A549 (cell line): ENCODE results near the gene GKN1. TPM values are rescaled to one million over a fixed set of nuclear protein-coding genes. Genes with fewer than 3 reads are reported as not detected.

Experiments
- ATAC-seq, 2 experiments: fragments of 200-7000 bp in 1 of 2; fragments of >200 bp in 1 of 2; cut with Nextera tagmentation in 1 of 2; cut with Tn5 transposase in 1 of 2; 3 replicates each; pipeline versions ENCODE4 v1.8.0 to v1.9.1; 2018 to 2020; ENCODE audit warnings: mild to moderate bottlenecking in 1 of 2, moderate library complexity in 1 of 2
- CTCF ChIA-PET: fragments of 300-600 bp; sonication (Branson Sonifier 250); formaldehyde crosslinking; extraction: SDS; loops from one replicate; lab custom pipeline; 2021; ENCODE audit warnings: antibody characterized with exemption, inconsistent platforms; lab: Yijun Ruan, JAX
- POLR2A ChIA-PET: fragments of 350-600 bp; formaldehyde crosslinking; extraction: SDS; loops from one replicate; lab custom pipeline; 2021; ENCODE audit warnings: antibody characterized with exemption, inconsistent platforms; lab: Yijun Ruan, JAX
- DNase-seq, 2 experiments: peaks; one replicate each; pipeline versions ENCODE4 v3.0.0 to v3.0.0-alpha.2; 2011 to 2016; ENCODE audit warnings: low read depth in 1 of 2, low spot score in 1 of 2
- FAIRE-seq: peaks from 2 replicates; lab custom pipeline; 2011; peaks lifted over from hg19 to GRCh38; lab: Jason Lieb, UNC
- H3K27ac ChIP-seq, 2 experiments: fragments of >200 bp; sonication (Bioruptor Twin); formaldehyde crosslinking; 3 replicates each; pipeline ENCODE4 v1.5.1; 2016 to 2017
- H3K4me1 ChIP-seq: fragments of >200 bp; sonication (Bioruptor Twin); formaldehyde crosslinking; 3 replicates; pipeline ENCODE4 v1.6.1; 2016
- H3K4me2 ChIP-seq: fragments of >200 bp; sonication (Bioruptor Twin); formaldehyde crosslinking; 3 replicates; pipeline ENCODE4 v1.6.1; 2016
- H3K4me3 ChIP-seq: fragments of >200 bp; sonication (Bioruptor Twin); formaldehyde crosslinking; 3 replicates; pipeline ENCODE4 v1.5.1; 2016
- H3K9me3 ChIP-seq: fragments of >200 bp; sonication (Bioruptor Twin); formaldehyde crosslinking; 3 replicates; pipeline ENCODE4 v1.6.1; 2016
- CHD2 ChIP-seq: fragments of 150-350 bp; IDR thresholded peaks from 2 replicates; pipeline ENCODE4 v1.6.1; 2014; ENCODE audit warnings: low read length; ENCODE audit not compliant: partially characterized antibody
- EHMT2 ChIP-seq: fragments of 200-600 bp; sonication (generic); IDR thresholded peaks from 2 replicates; pipeline ENCODE4 v1.6.1; 2016; ENCODE audit warnings: antibody characterized with exemption, low read depth, mild to moderate bottlenecking, moderate library complexity
- FOSB ChIP-seq: fragments of 250-450 bp; sonication (Bioruptor Pico); IDR thresholded peaks from 2 replicates; pipeline ENCODE4 v1.5.0; 2020; ENCODE audit warnings: mild to moderate bottlenecking, moderate library complexity
- HEYL ChIP-seq: fragments of 250-450 bp; sonication (Bioruptor Pico); IDR thresholded peaks from 2 replicates; pipeline ENCODE4 v1.8.0; 2021; ENCODE audit warnings: mild to moderate bottlenecking, moderate library complexity
- HOXA7 ChIP-seq: fragments of 250-450 bp; sonication (Bioruptor Pico); IDR thresholded peaks from 2 replicates; pipeline ENCODE4 v1.5.0; 2020; ENCODE audit warnings: mild to moderate bottlenecking, moderate library complexity
- HOXB13 ChIP-seq: fragments of 250-450 bp; sonication (Bioruptor Pico); IDR thresholded peaks from 2 replicates; pipeline ENCODE4 v1.5.0; 2020; ENCODE audit warnings: low read depth, mild to moderate bottlenecking, moderate library complexity
- JUN ChIP-seq, 2 experiments: fragments of >200 bp; sonication (Bioruptor Twin); formaldehyde crosslinking; IDR thresholded peaks; 2 replicates in 1 of 2; 3 replicates in 1 of 2; pipeline ENCODE4 v1.6.1; 2016 to 2017
- NFE2L2 ChIP-seq: fragments of 150-350 bp; conservative IDR thresholded peaks from 2 replicates; pipeline ENCODE4 v1.6.1; 2014; ENCODE audit warnings: low read length
- NR3C1 ChIP-seq: fragments of >200 bp; sonication (Bioruptor Twin); formaldehyde crosslinking; IDR thresholded peaks from 3 replicates; pipeline ENCODE4 v1.6.1; 2017
- POLR2A ChIP-seq: IDR thresholded peaks from 2 replicates; pipeline ENCODE4 v1.6.1; 2012; ENCODE audit warnings: mild to moderate bottlenecking, low read length
- POLR2AphosphoS2 ChIP-seq: conservative IDR thresholded peaks from 2 replicates; pipeline ENCODE4 v1.6.1; 2012; ENCODE audit warnings: low read length, improper control_type of control experiment, inconsistent platforms
- RAD21 ChIP-seq, 2 experiments: fragments of >200 bp in 1 of 2; sonication (Bioruptor Twin) in 1 of 2; formaldehyde crosslinking in 1 of 2; IDR thresholded peaks in 1 of 2; conservative IDR thresholded peaks in 1 of 2; 2 replicates in 1 of 2; 3 replicates in 1 of 2; pipeline ENCODE4 v1.6.1; 2012 to 2018; ENCODE audit warnings: inconsistent platforms in 1 of 2
- RARB ChIP-seq: fragments of 250-450 bp; sonication (Bioruptor Pico); IDR thresholded peaks from 2 replicates; pipeline ENCODE4 v1.8.0; 2021; ENCODE audit warnings: mild to moderate bottlenecking, moderate library complexity
- RCOR1 ChIP-seq: fragments of 150-350 bp; IDR thresholded peaks from 2 replicates; pipeline ENCODE4 v1.6.1; 2014; ENCODE audit warnings: antibody characterized with exemption, low read length, low read depth
- RNF2 ChIP-seq: fragments of 200-600 bp; sonication (generic); IDR thresholded peaks from 2 replicates; pipeline ENCODE4 v1.6.1; 2016; ENCODE audit warnings: low read depth, mild to moderate bottlenecking, antibody characterized with exemption, moderate library complexity, borderline replicate concordance
- SREBF2 ChIP-seq: fragments of 450-650 bp; IDR thresholded peaks from 2 replicates; pipeline ENCODE4 v1.6.1; 2014; ENCODE audit warnings: mild to moderate bottlenecking, moderate library complexity
- TFCP2L1 ChIP-seq: fragments of 250-450 bp; sonication (Bioruptor Pico); IDR thresholded peaks from 2 replicates; pipeline ENCODE4 v1.5.0; 2021; ENCODE audit warnings: mild to moderate bottlenecking
- TP53 ChIP-seq: fragments of 250-450 bp; sonication (Bioruptor Pico); IDR thresholded peaks from 2 replicates; pipeline ENCODE4 v1.5.0; 2021; ENCODE audit warnings: mild to moderate bottlenecking, moderate library complexity
- ZC3H11A ChIP-seq: fragments of 450-650 bp; IDR thresholded peaks from 2 replicates; pipeline ENCODE4 v1.6.1; 2014; ENCODE audit warnings: antibody characterized with exemption, mild to moderate bottlenecking
- ZFP36 ChIP-seq: fragments of 450-650 bp; IDR thresholded peaks from 2 replicates; pipeline ENCODE4 v1.6.1; 2014; ENCODE audit warnings: borderline replicate concordance; ENCODE audit not compliant: partially characterized antibody
- ZNF302 ChIP-seq: fragments of 250-450 bp; sonication (Bioruptor Pico); IDR thresholded peaks from 2 replicates; pipeline ENCODE4 v1.9.0; 2021; ENCODE audit warnings: inconsistent platforms, mild to moderate bottlenecking, moderate library complexity
- WGBS: methylation state at CpG from one replicate; pipeline ENCODE4 v1.1.6; 2017; ENCODE audit errors: missing lambda C conversion rate; 5-methylcytosine and 5-hydroxymethylcytosine counted together
- polyA plus RNA-seq, 4 experiments: library from polyadenylated mRNA; depleted of rRNA in 3 of 4; stranded (reverse); fragments of >200 nt; fragmentation: RNase III in 1 of 4; extraction: RNeasy Plus Mini Kit Qiagen cat#74134 plus additional on column Dnase treatment in 1 of 4; gene quantifications; 2 replicates in 3 of 4; 3 replicates in 1 of 4; pipeline ENCODE4 v1.2.3, GENCODE V29; 2011 to 2017
- TF ChIP-seq, protein P1 (sequence below): fragments of 450-650 bp; IDR thresholded peaks from 2 replicates; pipeline ENCODE4 v1.6.1; 2014; ENCODE audit warnings: antibody characterized with exemption
- TF ChIP-seq, protein P2 (sequence below): IDR thresholded peaks from 2 replicates; pipeline ENCODE4 v1.6.1; 2012
- TF ChIP-seq, protein P3 (sequence below): fragments of >200 bp; sonication (Bioruptor Twin); formaldehyde crosslinking; IDR thresholded peaks from 3 replicates; pipeline ENCODE4 v1.5.1; 2016
- TF ChIP-seq, protein P4 (sequence below): fragments of >200 bp; sonication (Bioruptor Twin); formaldehyde crosslinking; IDR thresholded peaks from 3 replicates; pipeline ENCODE4 v1.6.1; 2016
- TF ChIP-seq, protein P5 (sequence below): fragments of >200 bp; sonication (Bioruptor Twin); formaldehyde crosslinking; IDR thresholded peaks from 2 replicates; pipeline ENCODE4 v1.6.1; 2016

GKN1 gene
- polyA plus RNA-seq, 2 of the 4 experiments (the other 2 are of a cell fraction), result 0.35 to 0.45 TPM

DNA sequence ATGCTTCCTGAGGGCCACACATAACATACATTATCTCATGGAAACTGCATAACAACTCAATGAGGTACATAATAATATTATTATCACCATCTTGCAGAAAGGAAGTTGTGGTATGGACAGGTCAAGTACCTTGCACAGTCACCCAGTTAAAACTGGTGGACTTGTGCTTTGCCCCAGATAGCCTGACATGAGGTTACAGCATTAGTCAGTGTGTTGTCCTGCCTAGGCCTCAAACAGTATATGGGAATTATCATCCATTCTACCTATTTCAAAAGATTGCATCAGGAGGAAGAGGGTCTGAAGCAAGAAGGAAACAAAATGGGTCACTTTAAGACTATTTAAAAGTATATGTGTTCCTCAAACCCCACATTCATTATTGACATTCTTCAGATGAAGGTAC lies 33.2 kb downstream of the GKN1 start:
- FAIRE-seq, result no peak
- POLR2A ChIA-PET, result no interaction called here
- no peak for TF ChIP-seq NFE2L2
- no peak for TF ChIP-seq POLR2A
- TF ChIP-seq TP53 (CRISPR knock-in tag), result no peak
- TF ChIP-seq ZC3H11A, result no peak
- TF ChIP-seq, protein P1, sequence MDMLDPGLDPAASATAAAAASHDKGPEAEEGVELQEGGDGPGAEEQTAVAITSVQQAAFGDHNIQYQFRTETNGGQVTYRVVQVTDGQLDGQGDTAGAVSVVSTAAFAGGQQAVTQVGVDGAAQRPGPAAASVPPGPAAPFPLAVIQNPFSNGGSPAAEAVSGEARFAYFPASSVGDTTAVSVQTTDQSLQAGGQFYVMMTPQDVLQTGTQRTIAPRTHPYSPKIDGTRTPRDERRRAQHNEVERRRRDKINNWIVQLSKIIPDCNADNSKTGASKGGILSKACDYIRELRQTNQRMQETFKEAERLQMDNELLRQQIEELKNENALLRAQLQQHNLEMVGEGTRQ, result no peak
- no peak for TF ChIP-seq NR3C1
- TF ChIP-seq, protein P2, sequence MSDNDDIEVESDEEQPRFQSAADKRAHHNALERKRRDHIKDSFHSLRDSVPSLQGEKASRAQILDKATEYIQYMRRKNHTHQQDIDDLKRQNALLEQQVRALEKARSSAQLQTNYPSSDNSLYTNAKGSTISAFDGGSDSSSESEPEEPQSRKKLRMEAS, result no peak
- no peak for TF ChIP-seq TFCP2L1 (CRISPR knock-in tag)
- TF ChIP-seq SREBF2, result no peak
- TF ChIP-seq, protein P3, sequence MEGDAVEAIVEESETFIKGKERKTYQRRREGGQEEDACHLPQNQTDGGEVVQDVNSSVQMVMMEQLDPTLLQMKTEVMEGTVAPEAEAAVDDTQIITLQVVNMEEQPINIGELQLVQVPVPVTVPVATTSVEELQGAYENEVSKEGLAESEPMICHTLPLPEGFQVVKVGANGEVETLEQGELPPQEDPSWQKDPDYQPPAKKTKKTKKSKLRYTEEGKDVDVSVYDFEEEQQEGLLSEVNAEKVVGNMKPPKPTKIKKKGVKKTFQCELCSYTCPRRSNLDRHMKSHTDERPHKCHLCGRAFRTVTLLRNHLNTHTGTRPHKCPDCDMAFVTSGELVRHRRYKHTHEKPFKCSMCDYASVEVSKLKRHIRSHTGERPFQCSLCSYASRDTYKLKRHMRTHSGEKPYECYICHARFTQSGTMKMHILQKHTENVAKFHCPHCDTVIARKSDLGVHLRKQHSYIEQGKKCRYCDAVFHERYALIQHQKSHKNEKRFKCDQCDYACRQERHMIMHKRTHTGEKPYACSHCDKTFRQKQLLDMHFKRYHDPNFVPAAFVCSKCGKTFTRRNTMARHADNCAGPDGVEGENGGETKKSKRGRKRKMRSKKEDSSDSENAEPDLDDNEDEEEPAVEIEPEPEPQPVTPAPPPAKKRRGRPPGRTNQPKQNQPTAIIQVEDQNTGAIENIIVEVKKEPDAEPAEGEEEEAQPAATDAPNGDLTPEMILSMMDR, result no peak
- no peak for TF ChIP-seq FOSB (CRISPR knock-in tag)
- no peak for TF ChIP-seq CHD2
- TF ChIP-seq HOXA7 (CRISPR knock-in tag), result no peak
- TF ChIP-seq ZFP36, result no peak
- TF ChIP-seq POLR2AphosphoS2, result no peak
- TF ChIP-seq EHMT2, result no peak
- TF ChIP-seq, protein P4, sequence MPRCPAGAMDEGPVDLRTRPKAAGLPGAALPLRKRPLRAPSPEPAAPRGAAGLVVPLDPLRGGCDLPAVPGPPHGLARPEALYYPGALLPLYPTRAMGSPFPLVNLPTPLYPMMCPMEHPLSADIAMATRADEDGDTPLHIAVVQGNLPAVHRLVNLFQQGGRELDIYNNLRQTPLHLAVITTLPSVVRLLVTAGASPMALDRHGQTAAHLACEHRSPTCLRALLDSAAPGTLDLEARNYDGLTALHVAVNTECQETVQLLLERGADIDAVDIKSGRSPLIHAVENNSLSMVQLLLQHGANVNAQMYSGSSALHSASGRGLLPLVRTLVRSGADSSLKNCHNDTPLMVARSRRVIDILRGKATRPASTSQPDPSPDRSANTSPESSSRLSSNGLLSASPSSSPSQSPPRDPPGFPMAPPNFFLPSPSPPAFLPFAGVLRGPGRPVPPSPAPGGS, result no peak
- TF ChIP-seq RARB, result no peak
- Histone ChIP-seq H3K4me2 (no peak overlapping the region), H3K4me3 (no peak overlapping the region), H3K27ac (peak overlapping the region in 1 of 2 experiments; percentile 31; a peak in 1 of 6 replicates), H3K4me1 (peaks cover 10% of the 10 kb centered on the region), H3K9me3 (peaks cover 7% of the 10 kb centered on the region)
- no peak for ATAC-seq
- no peak for DNase-seq
- CTCF ChIA-PET, result interaction anchor here (1.6 kb wide), 1 partner anchor 64 kb away, joined by 6 read pairs; no protein-coding TSS in a partner anchor

DNA sequence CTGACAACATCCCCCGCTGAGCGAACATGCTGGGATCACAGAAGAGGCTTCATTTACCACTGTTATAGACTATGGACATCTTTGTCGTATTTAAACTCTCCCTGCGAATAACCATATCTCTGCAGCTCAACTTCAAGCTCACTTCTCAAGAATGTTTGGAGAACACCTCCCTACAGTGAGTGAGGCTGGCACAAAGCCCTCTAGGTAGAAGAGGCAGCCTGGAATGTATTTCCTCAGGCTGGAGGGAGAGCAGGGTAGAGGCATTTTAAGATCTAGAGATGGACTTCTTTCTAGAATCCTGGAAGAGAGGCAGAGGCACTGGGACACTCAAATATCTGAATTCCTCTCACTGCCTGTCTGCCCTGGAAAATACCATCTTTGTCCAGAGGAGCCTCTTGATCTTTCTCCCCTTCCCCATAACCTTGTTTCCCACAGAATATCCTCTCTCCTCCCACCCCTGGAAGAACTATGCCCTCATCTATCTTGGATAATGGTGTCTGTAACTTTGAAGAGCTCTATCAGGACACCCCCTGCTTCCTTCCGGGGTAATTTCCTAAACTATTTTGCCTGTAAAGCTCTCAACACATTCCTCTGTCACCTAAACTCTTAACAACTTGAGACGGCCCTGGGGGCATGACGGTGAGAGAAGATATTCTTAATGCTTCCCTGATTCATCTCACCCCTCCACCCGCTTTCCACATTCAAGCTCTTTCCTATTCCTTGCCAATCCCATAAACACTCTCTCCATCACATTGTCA lies 36.2 kb downstream of the GKN1 start:
- ChIA-PET POLR2A (no interaction called here), CTCF (interaction anchor here (1.0 to 3.7 kb wide), 6 partner anchors 12 to 297 kb away, joined by 3 to 44 read pairs (median 6); no protein-coding TSS in a partner anchor)
- no peaks in the 10 kb centered on the region for H3K9me3 ChIP-seq
- no peak for DNase-seq
- 88% methylated on average over 8 of the region's 8 CpGs for WGBS
- peak overlapping the region in 1 of 2 experiments; percentile 62; a peak in 3 of 6 replicates for H3K27ac ChIP-seq
- no peak overlapping the region for H3K4me2 ChIP-seq
- TF ChIP-seq JUN (IDR thresholded peaks at IDR 0.05) (no peak), POLR2A (no peak)
- TF ChIP-seq, all 56 proteins: peak for 0
- Histone ChIP-seq H3K4me3 (no peak overlapping the region), H3K4me1 (peaks cover 16% of the 10 kb centered on the region)
- FAIRE-seq (no peak), ATAC-seq (no peak)

DNA sequence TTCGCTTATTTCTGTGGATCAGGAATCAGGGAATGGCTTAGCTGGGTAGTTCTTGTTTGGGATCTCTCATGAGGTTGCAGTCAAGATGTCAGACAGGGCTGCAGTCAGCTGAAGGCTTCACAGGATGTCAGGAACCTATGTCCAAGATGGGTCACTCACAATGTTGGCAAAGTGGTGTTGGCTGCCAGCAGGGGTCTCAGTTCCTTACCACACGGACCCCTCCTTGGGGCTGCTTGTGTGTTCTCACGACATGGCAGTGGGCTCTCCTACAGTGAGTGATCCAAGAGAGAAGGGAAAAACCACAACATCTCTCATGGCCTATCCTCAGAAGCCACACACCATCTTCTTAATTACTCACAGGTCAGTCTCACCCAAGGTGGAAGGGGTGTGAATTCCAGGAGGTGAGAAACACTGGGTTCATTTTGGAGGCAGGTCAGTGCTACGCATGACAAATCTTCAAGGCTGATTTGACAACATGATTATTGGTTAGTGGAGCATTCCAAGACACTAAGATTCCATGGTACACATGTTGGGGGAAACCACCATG lies 37.2 kb downstream of the GKN1 start:
- FAIRE-seq, result no peak
- no peak overlapping the region for H3K4me2 ChIP-seq
- DNase-seq, result no peak
- ChIA-PET POLR2A (no interaction called here), CTCF (interaction anchor here (0.9 to 3.7 kb wide), 26 partner anchors 8 to 524 kb away, joined by 3 to 44 read pairs (median 5); no protein-coding TSS in a partner anchor)
- no peak overlapping the region for H3K4me3 ChIP-seq
- peaks cover 27% of the 10 kb centered on the region for H3K4me1 ChIP-seq
- 69% methylated on average over 4 of the region's 4 CpGs for WGBS
- peak overlapping the region; percentile 90 to 95; a peak in 5 of 6 replicates for H3K27ac ChIP-seq
- TF ChIP-seq, protein P5, sequence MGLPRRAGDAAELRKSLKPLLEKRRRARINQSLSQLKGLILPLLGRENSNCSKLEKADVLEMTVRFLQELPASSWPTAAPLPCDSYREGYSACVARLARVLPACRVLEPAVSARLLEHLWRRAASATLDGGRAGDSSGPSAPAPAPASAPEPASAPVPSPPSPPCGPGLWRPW, result no peak
- TF ChIP-seq TP53 (CRISPR knock-in tag), result no peak
- no peak for TF ChIP-seq EHMT2
- TF ChIP-seq JUN (IDR thresholded peaks at IDR 0.05), result no peak
- TF ChIP-seq HEYL (CRISPR knock-in tag), result no peak
- TF ChIP-seq, protein P2, result no peak
- no peak for TF ChIP-seq ZNF302 (CRISPR knock-in tag)
- TF ChIP-seq HOXB13 (CRISPR knock-in tag), result no peak
- TF ChIP-seq, protein P3, result no peak
- no peak for TF ChIP-seq RCOR1
- no peak for TF ChIP-seq RNF2
- TF ChIP-seq TFCP2L1 (CRISPR knock-in tag), result no peak
- TF ChIP-seq RAD21 (conservative IDR thresholded peaks at IDR 0.05 in 1 of 2, IDR thresholded peaks at IDR 0.05 in 1 of 2), result no peak
- no peaks in the 10 kb centered on the region for H3K9me3 ChIP-seq
- no peak for ATAC-seq
